HG02870 (cell line): ENCODE data around the gene TSPAN12.

Experiments
- ATAC-seq: cut with Tn5 transposase; IDR thresholded peaks from one replicate; pipeline ENCODE4 v1.9.1; 2021; ENCODE audit warnings: mild to moderate bottlenecking, moderate library complexity; ENCODE audit not compliant: unreplicated experiment

The TSPAN12 gene

GRCh38 chr7:120770206-120770605, 87.7 kb downstream of the TSPAN12 start:
- ATAC-seq = no peak

- no peak for ATAC-seq
These were observed 97.1 kb downstream of the TSPAN12 start for GRCh38 chr7:120760851-120761250.

- peak; percentile 95 for ATAC-seq
These were observed 97.9 kb downstream of the TSPAN12 start for GRCh38 chr7:120760050-120760449.

- ATAC-seq = no peak
These were observed 114.8 kb downstream of the TSPAN12 start for GRCh38 chr7:120743128-120743527.

- ATAC-seq = no peak
These were observed 115.6 kb downstream of the TSPAN12 start for GRCh38 chr7:120742372-120742771.

GRCh38 chr7:120741371-120742042, 116.4 kb downstream of the TSPAN12 start:
- no peak for ATAC-seq

GRCh38 chr7:120740348-120740747, 117.6 kb downstream of the TSPAN12 start:
- ATAC-seq = no peak

GRCh38 chr7:120738816-120739215, 119.1 kb downstream of the TSPAN12 start:
- no peak for ATAC-seq
